SH-SY5Y (cell line): ENCODE results near the gene RBFOX2.

Source experiments
- GATA2 ChIP-seq: IDR thresholded peaks from 2 replicates; pipeline ENCODE4 v1.6.1; 2011; ENCODE audit warnings: mild to moderate bottlenecking, low read depth, low read length
- GATA3 ChIP-seq: IDR thresholded peaks from 2 replicates; pipeline ENCODE4 v1.6.1; 2011; ENCODE audit warnings: low read depth, mild to moderate bottlenecking, low read length, moderate library complexity

GRCh38 chr22:35688913-35689675 is 339.5 kb downstream of the RBFOX2 start:
- TF ChIP-seq GATA2 = no peak
- no peak for TF ChIP-seq GATA3
